Measurements from ENCODE around the gene MYOM1.

DNA sequence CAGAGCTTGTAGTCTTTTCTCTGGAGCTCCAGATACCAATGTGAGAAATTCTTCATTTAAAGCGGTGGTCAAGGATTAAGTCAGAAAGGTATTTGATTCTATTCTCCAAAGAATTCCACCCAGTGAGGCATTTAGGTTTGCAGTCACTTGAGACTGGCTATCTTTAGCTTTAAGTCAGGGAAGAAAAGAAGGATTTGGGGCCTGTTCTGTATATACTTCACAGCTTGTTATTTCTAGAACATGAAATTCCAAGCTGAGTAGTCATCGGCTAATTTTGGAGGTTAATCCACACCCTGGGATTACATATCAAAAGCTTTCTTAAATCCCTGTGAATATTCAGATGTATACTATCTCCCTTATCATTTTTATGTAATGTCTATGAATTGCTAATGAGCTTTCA, 39.4 kb downstream of the MYOM1 start:
- TF ChIP-seq CTCF (IDR thresholded peaks at IDR 0.05) (no peak), POLR2AphosphoS5 (IDR thresholded peaks at IDR 0.05) (no peak)
